GM18520 (cell line): ENCODE measurements around the gene PARP3.

Experiments used
- ATAC-seq: cut with Tn5 transposase; IDR thresholded peaks from one replicate; pipeline ENCODE4 v1.9.1; 2021; ENCODE audit not compliant: unreplicated experiment

PARP3 gene

GRCh38 chr3:51966016-51966415, 23.9 kb downstream of the PARP3 start:
- no peak for ATAC-seq

- no peak for ATAC-seq
These were observed 24.3 kb downstream of the PARP3 start for GRCh38 chr3:51966486-51966885.

- no peak for ATAC-seq
These were observed 24.8 kb downstream of the PARP3 start for GRCh38 chr3:51966922-51967383.

- ATAC-seq: peak; percentile 43
These were observed 25.4 kb downstream of the PARP3 start, which contains the start of gene PCBP4 for GRCh38 chr3:51967384-51968169. Gene PCBP4 (minus strand): TSS chr3:51967454. CDS start chr3:51961240, 6,214 bp downstream.

GRCh38 chr3:51968170-51968775, 26.1 kb downstream of the PARP3 start:
- ATAC-seq: no peak

- ATAC-seq: no peak
These were observed 26.9 kb downstream of the PARP3 start for GRCh38 chr3:51968883-51969678.

- ATAC-seq: no peak
These were observed 27.7 kb downstream of the PARP3 start for GRCh38 chr3:51969841-51970240.

- ATAC-seq: no peak
These were observed 28.6 kb downstream of the PARP3 start for GRCh38 chr3:51970606-51971300.

- ATAC-seq: no peak
These were observed 29.2 kb downstream of the PARP3 start for GRCh38 chr3:51971350-51971749.

GRCh38 chr3:51974277-51974962, 32.3 kb downstream of the PARP3 start:
- no peak for ATAC-seq

GRCh38 chr3:51974963-51975851, 33.0 kb downstream of the PARP3 start, which contains the start of gene ABHD14A:
Gene ABHD14A (plus strand): TSS chr3:51975064. CDS start chr3:51975136, 72 bp downstream.
- ATAC-seq: peak; percentile 57

- no peak for ATAC-seq
These were observed 33.8 kb downstream of the PARP3 start for GRCh38 chr3:51975852-51976549.

- no peak for ATAC-seq
These were observed 35.4 kb downstream of the PARP3 start for GRCh38 chr3:51977446-51978142.

- no peak for ATAC-seq
These were observed 36.0 kb downstream of the PARP3 start for GRCh38 chr3:51978143-51978502.

GRCh38 chr3:51980253-51980652, 38.1 kb downstream of the PARP3 start:
- ATAC-seq: no peak

GRCh38 chr3:51982352-51982837, 40.2 kb downstream of the PARP3 start:
- ATAC-seq: peak; percentile 27

GRCh38 chr3:51982838-51983577, 40.8 kb downstream of the PARP3 start, which contains the start of gene ACY1:
Gene ACY1 (plus strand): TSS chr3:51983535. CDS start chr3:51984065, 530 bp downstream.
- ATAC-seq: peak; percentile 72
